NCI-H2107 (cell line): ENCODE results near the gene PLBD2.
A peak's percentile ranks its signal among the peaks of the same experiment; 100 is the strongest.
"Not testable (repeated sequence)": the region's sequence is repeated elsewhere in the genome, so short reads cannot be mapped to it uniquely, and the experiment has no call there.

Source experiments
- DNase-seq: peaks from one replicate; lab custom pipeline; 2025; lab: John Stamatoyannopoulos, UW

PLBD2 gene

DNA sequence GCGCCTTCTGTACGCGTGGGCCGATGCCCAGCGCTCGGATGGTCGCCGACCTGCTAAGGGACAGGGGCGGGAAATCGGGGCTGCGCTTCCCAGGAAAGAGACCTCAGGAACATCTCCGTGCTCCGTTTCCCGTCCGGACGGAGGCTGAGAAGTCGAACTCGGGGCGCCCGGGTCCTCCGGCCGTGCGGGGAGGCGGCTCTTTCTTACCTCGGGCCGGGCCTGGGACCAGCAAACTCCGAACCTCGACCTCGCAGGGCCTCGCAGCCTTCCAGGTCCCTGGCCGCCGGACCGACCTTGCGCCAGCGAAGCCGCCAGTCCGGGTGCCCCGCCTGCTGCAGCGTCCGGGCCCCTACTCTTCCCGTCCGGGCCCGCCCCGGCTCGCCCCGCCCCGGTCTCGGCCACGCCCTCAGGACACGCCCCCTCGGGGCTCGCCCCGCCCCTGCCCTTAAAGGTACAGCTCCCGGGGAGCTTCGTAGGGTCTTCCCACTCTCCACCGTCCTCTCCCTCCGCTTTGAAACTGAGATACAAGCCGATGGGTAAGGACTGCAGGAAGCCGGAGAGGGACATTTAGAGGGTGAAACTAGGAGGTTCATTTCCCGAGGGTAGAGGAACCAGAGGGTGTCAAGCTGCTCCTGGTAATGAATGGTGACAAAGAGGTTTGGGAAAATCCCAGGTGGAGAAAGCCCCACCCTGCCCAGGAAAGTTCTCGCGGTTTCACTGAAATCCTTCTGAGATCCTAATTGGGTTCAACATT lies 23.4 kb upstream of the PLBD2 start, which contains the start of gene SLC8B1:
TSS of gene SLC8B1 (minus strand) at position 324 of the 754 bp plus-strand sequence. CDS start 2,231 bp downstream, outside the sequence.
- peak; percentile 36 for DNase-seq

DNA sequence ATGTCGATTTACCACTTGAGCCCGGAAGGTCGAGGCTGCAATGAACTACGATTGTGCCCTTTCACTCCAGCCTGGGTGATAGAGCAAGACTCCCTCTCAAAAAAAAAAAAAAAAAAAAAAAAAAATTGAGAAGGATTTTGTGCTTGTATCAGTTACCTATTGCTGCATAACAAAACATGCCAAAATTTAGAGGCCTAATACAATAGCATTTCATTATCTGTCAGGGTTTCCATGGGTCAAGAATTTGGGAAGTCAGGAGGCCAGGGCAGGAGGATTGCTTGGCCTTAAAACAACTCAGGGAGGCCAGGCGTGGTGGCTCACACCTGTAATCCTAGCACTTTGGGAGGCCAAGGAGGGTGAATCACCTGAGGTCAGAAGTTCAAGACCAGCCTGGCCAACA lies 18.8 kb upstream of the PLBD2 start:
- no peak for DNase-seq

DNA sequence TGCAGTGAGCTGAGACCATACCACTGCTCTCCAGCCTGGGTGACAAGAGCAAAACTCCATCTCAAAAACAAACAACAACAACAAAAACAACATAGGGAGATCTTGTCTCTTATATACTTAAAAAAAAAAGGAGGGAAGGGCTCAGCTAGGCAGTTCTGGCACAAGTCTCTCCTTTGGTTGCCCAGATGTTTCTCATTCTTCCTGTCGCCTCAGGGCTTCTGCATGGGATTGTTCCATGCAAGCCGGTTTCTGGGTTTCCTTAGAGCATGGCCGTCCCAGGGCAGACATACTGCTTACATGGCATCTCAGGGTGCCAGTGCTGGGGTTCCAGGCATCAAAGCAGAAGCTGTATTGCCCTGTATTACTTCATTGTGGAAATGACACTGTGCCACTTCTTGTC lies 18.3 kb upstream of the PLBD2 start:
- DNase-seq: no peak

DNA sequence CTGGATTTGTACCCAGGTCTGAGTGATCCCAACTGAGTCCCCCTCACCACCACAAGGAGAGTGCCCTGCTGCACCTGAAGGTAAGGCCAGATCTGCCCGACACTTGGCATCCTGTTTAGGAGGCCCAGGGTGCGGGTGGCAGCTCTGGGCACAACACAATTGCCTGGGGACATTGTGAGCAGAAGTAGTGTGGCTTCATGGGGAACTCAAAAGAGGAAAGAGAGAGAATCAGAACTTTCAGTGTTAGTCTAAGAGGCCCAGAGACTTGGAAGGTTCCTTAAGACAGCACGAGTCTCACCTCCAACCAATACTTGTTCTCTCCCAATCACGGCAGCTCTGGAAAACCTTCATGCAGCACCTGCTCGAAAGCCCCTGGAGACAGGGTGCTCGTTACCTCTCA lies 16.9 kb upstream of the PLBD2 start:
- no peak for DNase-seq

DNA sequence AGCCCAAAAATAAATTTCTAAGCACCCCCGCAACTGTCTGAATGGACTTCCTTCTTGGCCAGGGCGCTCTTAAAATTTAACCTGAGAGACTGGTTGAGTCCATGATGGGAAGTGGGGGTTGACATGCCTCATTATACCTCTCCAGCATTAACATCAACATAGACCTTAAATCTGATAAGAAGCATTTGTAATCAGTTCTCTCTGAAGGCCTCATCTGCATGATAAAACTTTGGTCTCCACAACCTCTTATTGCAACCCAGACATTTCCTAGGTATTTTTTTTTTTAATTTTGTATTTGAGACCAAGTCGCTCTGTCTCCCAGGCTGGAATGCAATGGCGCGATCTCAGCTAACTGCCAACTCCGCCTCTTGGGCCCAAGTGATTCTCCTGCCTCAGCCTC lies 13.1 kb upstream of the PLBD2 start:
- DNase-seq: no peak

DNA sequence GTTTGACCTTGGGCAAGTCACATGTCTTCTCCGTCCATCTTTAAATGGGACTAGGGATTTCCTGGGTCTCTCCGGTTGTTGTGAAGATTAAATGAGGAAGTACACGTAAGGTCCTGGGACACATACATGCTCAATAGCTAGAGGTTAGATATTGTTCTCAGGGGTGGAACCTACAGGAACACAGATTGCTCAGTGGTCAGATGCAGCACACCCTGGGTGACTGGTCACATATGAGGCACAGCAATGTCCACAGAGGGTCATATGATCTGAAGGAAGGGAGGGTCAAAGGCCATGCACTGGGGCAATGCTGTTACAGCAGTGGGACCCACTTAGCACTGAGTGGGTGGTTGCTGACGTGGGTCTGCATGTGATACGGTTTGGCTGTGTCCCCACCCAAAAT lies 12.0 kb upstream of the PLBD2 start:
- DNase-seq: no peak

DNA sequence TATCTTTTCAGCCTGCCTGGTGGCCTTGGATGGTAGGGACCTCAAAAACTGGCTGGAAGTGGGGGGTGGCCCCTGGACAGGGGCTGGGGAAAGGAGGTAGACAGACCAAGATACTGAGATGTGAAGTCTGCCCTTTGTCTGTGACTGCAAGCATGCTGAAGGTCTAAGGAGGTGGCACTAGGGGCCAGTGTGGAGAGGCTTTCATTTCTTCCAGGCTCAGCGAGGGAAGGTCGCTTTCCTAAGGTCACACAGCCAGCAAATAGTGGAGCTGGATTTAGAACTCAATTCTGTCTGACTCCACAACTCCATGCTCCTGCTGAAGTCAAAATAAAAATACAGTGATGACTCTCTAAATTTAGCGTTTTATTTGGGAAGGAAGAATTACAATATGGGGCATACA lies 11.3 kb upstream of the PLBD2 start:
- DNase-seq: no peak

DNA sequence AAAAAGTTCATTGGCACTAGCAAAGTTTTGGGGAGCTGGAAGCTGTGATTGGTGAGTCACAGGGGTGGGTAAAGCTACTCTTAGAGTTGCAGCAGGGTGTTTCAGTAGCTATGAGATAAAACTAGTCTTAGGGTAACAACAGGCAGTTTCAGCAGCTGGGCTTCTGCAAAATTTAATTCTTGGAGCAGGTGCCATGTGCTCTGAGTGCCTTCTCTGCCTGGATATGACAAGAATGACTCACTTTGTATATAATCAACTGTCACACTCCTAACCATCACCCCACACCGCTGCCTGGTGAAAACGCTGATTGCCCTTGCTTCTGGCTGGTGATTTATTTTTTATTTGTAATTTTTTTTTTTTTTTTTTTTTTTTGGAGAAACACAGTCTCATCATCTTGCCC lies 10.5 kb upstream of the PLBD2 start:
- DNase-seq: no peak

DNA sequence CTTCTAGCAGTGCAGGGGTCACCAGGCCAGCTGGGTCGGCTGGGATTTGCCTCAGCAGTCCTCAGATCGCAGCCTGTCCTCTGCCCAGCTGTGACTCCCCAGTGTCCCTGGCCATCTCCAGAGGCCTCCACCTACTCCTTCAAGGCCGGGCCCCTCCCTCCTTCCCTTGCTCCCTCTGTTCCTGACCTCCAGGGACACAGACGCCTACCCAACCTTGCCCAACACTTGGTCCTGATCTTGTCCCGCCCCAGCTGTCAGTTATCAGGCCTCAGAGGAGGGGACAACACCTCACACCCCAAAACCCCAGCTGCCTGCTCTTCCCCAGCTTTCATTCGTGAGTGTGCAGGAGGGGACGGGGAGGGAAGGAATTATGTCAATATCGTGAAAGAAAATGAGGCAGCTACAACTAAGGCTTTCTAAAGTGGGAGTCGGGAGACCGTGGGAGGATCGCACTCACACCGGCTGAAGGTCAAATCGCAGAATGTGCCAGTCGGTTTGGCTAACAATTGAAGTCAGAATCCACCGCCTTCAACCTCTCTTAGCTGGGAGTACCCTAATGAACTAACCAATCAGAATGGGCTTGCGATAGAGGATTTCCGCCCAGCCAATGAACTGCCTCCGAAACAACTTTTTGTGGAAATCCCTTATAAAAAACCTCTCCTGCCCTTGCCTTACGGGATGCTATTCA lies 9.4 kb upstream of the PLBD2 start:
- DNase-seq: no peak

DNA sequence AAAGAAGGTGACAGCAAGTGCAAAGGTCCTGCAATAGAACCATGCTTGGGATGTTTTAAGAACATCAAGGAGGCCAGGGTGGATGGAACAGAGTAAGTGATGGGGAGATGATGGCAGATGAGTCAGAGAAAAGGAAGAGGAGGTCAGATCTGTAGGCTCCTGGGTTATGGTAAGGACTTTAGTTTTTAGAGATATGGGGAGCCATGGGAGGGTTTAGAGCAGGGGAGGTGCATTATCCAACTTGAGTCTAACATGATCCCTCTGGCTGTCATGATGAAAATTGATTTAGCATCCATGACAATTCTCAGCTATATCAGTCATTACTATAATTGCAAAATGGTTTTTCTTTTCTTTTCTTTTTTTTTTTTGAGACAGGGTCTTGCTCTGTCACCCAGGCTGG lies 7.3 kb upstream of the PLBD2 start:
- no peak for DNase-seq

DNA sequence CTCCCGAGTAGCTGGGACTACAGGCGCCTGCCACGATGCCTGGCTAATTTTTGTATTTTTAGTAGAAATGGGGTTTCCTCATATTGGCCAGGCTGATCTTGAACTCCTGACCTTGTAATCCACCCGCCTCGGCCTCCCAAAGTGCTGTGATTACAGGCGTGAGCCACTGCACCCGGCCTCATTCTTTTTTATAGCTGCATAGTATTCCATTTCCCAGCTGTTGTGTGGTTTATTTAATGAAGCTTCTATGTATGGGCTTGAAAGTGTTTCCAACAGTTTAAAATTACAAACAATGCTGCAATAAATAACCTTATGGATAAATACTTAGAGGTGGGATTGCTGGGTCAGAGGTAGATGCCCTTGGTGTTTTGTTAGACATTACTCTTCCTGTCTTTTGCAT lies 4.2 kb upstream of the PLBD2 start:
- not testable (repeated sequence) for DNase-seq

DNA sequence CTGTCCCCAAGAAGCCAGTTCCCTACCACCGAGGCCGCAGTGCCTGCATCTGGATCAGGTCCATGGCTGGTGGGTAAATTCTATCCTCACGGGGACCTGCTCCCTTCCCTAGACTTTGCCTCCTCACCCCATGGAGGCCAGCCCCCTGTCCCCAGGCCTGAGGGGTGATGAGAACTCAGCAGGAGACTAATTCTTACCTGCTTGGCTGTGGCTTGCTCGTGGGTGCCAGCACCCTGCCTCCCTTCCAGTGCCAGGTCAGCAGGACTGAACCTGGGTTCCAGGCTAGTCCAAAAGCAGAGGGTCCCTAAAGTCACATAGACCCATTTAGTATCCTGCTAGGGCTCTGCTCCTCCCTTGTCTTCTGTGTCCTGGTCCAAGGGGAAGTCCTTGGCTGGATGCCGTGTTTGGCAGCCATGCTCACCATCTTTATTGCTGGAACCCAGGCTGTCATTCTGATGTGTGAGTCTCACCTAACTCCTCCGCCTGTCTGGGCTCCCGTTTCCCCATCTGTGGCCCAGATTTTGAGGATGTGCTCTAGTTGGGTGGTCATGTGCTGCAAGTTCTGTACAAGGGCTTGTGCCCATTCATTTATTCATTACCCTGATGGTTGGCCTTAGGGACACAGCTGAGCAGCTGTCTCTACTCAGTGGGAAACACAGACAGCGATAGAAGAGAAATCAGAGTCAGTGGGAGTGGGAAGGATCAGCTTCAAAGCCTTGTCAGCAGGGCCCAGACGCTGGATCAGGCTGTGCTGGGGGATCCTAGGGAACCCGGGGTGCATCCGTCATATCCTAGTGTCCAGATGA lies 949 bp downstream of the PLBD2 start:
- DNase-seq: no peak

DNA sequence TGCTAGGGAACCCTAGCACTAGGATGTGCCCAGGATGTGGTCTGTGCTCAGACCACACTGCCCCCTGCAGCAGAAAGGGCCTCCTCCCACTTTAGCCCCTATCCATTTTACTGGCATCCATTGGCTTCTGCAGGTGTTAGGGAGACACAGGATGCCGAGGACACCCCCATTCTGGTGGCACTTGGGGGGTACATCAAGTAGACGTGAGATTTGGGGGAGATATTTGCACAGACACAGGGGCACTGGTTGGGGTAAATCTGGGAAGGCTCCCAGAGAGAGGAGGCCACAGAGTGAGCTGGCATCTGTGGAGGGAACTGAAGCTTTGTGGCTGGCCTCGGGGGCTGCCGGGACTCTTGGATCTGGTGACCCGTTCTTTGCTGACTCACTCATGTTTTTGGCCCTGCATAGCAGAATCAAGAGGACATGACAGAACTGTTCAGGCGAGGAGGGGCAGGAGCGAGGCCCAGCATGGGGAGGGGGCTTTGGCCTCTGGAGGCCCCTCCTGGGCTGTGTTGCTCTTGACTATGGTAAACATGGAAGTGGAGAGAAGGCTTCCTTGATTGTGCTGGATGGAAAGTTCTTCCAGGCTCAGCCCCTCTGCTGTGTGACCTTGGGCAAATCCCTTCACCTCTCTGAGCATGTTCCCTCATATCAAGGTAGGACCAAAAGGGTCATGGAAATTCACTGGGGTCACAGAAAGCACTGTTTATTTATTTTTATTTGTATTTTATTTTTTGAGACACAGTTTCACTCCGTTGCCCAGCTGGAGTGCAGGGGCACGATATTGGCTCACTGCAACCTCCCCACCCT lies 1.8 kb downstream of the PLBD2 start:
- no peak for DNase-seq

DNA sequence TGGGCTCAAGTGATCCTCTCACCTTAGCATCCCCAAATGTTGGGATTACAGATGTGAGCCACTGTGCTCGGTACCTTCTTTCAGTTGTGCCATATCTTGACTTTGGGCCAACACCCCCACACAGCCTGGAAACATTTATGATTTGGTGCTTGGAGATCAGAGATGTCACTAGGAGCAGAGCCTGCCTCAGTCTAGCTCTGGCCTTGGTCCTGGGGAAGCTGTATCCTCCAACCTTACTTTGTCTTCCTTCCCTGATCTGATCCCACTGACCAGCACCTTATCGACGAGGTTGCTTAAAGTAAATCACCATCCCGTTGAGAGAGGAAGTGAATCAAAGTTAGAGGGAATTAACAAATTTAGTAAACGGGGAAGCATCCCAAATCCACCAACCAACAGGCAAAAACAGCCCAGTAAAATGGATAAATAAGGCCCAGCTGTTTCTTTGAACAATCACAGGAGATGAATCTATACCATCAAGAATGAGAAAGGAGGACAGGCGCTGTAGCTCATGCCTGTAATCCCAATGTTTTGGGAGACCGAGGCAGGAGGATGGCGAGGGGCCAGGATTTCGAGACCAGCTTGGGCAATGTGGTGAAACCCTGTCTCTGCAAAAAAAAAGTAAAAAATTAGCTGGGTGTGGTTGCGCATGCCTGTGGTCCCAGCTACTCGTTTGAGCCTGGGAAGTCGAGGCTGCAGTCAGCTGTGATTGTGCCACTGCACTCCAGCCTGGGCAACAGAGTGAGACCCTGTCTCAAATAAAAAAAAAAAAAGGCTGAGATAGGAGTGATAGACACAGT lies 3.4 kb downstream of the PLBD2 start:
- no peak for DNase-seq

DNA sequence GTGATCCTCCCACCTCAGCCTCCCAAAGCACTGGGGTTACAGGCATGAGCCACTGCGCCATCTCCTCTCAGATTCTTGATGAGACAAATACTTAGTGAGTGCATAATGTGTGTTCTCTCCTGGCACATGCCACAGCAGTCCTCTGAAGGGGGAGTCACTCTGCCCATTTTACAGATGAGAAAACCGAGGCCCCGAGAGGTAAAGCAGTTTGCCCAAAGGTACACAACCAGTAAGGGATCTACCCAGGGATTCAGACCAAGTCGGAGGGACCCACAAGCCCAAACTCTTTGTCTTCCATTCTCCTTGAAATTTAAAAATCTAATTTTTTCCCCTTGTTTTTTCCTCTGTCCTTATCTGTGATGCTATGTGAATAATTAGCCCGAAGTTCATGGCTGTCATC lies 6.3 kb downstream of the PLBD2 start:
- DNase-seq: no peak

DNA sequence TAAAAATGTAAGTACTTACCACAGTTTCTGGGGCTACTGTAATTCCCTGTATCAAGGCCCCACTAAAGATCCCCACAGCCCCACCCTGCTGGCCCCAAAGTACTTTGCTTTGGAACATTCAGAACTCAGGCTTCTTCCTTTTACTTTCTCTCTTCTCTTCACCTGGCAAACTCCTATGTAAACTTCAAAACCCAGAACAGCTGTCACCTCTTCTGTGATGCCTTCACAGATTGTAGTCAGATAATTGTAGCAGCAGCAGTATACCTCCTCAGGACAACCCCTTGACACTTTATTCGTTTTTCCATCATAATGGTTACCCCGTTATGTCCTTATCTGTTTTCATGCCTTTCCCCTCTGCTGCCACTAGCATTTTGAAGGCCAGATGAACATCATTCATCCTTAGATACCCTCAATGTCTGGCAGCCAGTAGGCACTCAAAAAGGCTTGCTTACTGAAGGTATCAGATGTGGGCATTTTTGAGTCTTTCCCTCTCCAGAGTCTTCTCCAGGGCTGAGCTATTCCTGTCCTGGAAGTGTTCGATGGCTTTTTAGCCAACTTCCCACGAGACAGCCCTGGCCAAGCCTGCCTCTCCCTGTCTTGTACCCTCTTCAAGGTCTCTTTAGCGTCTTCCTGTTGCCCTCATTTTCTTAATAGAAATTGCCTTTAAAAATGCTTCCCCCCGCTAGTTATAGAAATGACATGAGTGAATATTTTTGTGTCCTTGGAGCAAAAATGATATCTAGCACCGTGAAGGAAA lies 7.4 kb downstream of the PLBD2 start:
- DNase-seq: no peak

DNA sequence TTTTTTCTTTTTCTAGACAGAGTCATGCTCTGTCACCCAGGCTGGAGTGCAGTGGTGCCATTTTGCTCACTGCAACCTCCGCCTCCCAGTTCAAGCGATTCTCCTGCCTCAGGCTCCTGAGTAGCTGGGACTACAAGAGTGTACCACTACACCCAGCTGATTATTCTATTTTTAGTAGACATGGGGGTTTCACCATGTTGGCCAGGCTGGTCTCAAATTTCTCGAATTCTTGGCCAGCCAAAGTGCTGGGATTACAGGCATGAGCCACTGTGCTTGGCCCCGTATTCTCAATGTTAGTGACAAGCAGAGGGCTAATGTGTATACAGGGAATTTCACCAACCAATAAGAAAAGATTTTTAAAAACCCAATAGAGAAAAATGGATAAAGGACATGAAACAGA lies 8.4 kb downstream of the PLBD2 start:
- no peak for DNase-seq

DNA sequence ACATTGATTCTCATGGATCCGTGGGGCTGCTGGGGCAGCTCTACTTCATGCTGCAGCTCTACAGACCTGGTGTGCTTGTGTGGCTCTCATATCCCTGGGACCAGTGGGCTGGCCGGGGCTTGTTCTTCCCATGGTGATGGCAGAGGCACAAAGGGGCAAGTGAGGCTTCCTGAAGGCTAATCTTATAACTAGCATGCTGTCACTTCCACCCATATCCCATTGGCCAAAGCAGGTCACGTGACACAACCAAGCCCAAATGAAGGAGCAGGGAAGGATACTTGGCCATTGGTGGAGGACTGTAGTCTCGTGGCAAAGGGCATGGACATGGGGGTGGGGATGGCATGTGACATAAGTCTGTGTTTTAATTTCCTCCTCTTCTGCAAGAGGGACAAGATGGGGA lies 9.9 kb downstream of the PLBD2 start:
- no peak for DNase-seq

DNA sequence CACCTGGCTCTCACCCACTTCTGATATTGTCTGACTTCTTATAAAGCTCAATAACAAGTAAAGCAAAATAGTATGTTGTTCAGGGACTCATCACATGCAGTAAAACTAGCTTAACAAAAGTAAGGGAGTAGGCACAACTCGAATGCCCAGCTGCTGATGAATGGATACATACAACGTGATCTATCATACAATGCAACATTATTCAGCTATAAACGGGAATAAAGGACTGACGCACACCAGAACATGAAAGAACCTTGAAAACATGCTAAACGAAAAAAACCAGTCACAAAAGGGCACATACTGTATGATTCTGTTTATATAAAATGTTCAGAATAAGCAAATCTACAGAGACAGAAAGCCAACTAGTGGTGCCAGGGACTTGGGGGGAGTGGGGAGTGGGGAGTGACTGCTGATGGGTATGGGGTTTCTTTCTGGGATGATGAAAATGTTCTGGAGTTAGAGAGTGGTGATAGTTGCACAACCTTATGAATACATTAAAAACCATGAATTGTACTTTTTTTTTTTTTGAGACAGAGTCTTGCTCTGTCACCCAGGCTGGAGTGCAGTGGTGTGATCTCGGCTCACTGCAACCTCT lies 11.1 kb downstream of the PLBD2 start:
- no peak for DNase-seq
